Measurements from ENCODE around the gene CTSE. TPM values are rescaled to one million over a fixed set of nuclear protein-coding genes. Genes with fewer than 3 reads are reported as not detected.

Gene CTSE
- total RNA-seq, 2 experiments from 2014 or later: not detected

- ATAC-seq (ENCODE audit: poor library complexity) (no peak), DNase-seq (no peak)
- Histone ChIP-seq H3K27ac (ENCODE audit: low read depth in 1 of 2, low read length in 2 of 2) (no peak overlapping the region), H3K9me3 (ENCODE audit: control insufficient read depth in 1 of 2, insufficient read depth in 1 of 2, low read length in 2 of 2) (no peaks in the 10 kb centered on the region), H3K36me3 (ENCODE audit: insufficient read depth, low read length) (no peaks in the 10 kb centered on the region), H3K4me3 (ENCODE audit: low read length) (no peak overlapping the region), H3K27me3 (ENCODE audit: control insufficient read depth in 1 of 2, insufficient read depth in 2 of 2, low read length in 2 of 2) (no peaks in the 10 kb centered on the region), H3K4me1 (ENCODE audit: insufficient read depth, low read length) (no peaks in the 10 kb centered on the region)
- Mint-ChIP-seq H3K4me3 (no peak overlapping the region), H3K27ac (no peak overlapping the region), H3K27me3 (peaks cover 4% of the 10 kb centered on the region), H3K4me1 (ENCODE audit: low read depth) (no peaks in the 10 kb centered on the region), H3K36me3 (ENCODE audit: low read depth) (no peaks in the 10 kb centered on the region), H3K9me3 (no peaks in the 10 kb centered on the region)
- ChIA-PET POLR2A (interaction anchor here (0.8 kb wide), 1 partner anchor 321 kb away, joined by 3 read pairs; no protein-coding TSS in a partner anchor), CTCF (interaction anchor here (2.4 kb wide), 1 partner anchor 186 kb away, joined by 77 read pairs; no protein-coding TSS in a partner anchor)
- intact Hi-C loops (cut with DNase I, micrococcal nuclease): loop anchor here (5.0 to 10.0 kb wide), 4 partner anchors 129 to 451 kb away; no protein-coding TSS in a partner anchor
- TF ChIP-seq, protein P1, sequence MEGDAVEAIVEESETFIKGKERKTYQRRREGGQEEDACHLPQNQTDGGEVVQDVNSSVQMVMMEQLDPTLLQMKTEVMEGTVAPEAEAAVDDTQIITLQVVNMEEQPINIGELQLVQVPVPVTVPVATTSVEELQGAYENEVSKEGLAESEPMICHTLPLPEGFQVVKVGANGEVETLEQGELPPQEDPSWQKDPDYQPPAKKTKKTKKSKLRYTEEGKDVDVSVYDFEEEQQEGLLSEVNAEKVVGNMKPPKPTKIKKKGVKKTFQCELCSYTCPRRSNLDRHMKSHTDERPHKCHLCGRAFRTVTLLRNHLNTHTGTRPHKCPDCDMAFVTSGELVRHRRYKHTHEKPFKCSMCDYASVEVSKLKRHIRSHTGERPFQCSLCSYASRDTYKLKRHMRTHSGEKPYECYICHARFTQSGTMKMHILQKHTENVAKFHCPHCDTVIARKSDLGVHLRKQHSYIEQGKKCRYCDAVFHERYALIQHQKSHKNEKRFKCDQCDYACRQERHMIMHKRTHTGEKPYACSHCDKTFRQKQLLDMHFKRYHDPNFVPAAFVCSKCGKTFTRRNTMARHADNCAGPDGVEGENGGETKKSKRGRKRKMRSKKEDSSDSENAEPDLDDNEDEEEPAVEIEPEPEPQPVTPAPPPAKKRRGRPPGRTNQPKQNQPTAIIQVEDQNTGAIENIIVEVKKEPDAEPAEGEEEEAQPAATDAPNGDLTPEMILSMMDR (IDR thresholded peaks at IDR 0.05): no peak
Measured at GRCh38 chr1:205978676-205979075, 45.0 kb downstream of the CTSE start.

DNA sequence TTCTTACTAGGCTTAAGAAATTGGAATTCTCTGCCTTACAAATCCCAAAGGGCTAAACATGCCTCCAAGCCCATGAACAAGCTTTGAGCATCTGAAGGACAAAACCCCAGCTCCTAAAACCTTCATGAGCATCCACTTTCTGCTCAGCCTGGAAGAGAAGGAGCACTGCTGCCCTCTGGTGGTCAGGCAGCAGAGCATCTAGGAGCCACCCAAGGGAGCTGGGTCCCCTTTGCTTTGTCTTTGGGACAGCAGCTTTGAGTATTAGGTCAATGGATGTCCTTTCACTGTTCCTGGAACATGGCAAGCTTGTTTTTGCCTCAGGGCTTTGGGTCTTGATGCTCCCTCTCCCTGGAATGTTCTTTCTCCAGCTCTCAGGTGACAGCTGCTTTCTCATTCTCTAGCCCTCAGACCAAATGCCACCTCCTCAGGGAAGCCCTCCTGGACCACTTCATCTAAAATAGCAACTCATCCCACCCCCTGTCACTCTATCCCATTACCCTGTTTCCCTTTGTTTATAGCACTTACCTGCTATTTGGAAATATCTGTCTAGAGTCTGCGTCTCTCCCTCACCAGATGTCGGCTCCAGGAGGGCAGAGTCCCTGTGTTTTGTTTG is 46.2 kb downstream of the CTSE start:
- Histone ChIP-seq H3K4me3 (ENCODE audit: low read length) (no peak overlapping the region), H3K4me1 (ENCODE audit: insufficient read depth, low read length) (no peaks in the 10 kb centered on the region), H3K36me3 (ENCODE audit: insufficient read depth, low read length) (no peaks in the 10 kb centered on the region), H3K27ac (ENCODE audit: low read depth in 1 of 2, low read length in 2 of 2) (no peak overlapping the region), H3K9me3 (ENCODE audit: control insufficient read depth in 1 of 2, insufficient read depth in 1 of 2, low read length in 2 of 2) (no peaks in the 10 kb centered on the region), H3K27me3 (ENCODE audit: control insufficient read depth in 1 of 2, insufficient read depth in 2 of 2, low read length in 2 of 2) (no peaks in the 10 kb centered on the region)
- intact Hi-C loops (cut with DNase I, micrococcal nuclease): loop anchor here (1.0 to 10.0 kb wide), 7 partner anchors 59 to 450 kb away; no protein-coding TSS in a partner anchor
- no peaks in the 10 kb centered on the region for H3K9me3 Mint-ChIP-seq
- ATAC-seq (ENCODE audit: poor library complexity): peak; percentile 80
- H3K27me3 Mint-ChIP-seq: peaks cover 4% of the 10 kb centered on the region
- POLR2A ChIA-PET: interaction anchor here (0.8 to 1.3 kb wide), 7 partner anchors 185 to 384 kb away, joined by 3 to 13 read pairs (median 3); partner anchors contain the start of gene RAB29
- TF ChIP-seq, protein P1 (IDR thresholded peaks at IDR 0.05): peak; percentile 89
- CTCF ChIA-PET: interaction anchor here (0.6 to 2.4 kb wide), 29 partner anchors 9 to 385 kb away, joined by 3 to 77 read pairs (median 4); no protein-coding TSS in a partner anchor
- no peaks in the 10 kb centered on the region for H3K4me1 Mint-ChIP-seq (ENCODE audit: low read depth)
- H3K27ac Mint-ChIP-seq: no peak overlapping the region
- DNase-seq: peak; percentile 62 to 88 (median 72)
- no peaks in the 10 kb centered on the region for H3K36me3 Mint-ChIP-seq (ENCODE audit: low read depth)
- H3K4me3 Mint-ChIP-seq: no peak overlapping the region

DNA sequence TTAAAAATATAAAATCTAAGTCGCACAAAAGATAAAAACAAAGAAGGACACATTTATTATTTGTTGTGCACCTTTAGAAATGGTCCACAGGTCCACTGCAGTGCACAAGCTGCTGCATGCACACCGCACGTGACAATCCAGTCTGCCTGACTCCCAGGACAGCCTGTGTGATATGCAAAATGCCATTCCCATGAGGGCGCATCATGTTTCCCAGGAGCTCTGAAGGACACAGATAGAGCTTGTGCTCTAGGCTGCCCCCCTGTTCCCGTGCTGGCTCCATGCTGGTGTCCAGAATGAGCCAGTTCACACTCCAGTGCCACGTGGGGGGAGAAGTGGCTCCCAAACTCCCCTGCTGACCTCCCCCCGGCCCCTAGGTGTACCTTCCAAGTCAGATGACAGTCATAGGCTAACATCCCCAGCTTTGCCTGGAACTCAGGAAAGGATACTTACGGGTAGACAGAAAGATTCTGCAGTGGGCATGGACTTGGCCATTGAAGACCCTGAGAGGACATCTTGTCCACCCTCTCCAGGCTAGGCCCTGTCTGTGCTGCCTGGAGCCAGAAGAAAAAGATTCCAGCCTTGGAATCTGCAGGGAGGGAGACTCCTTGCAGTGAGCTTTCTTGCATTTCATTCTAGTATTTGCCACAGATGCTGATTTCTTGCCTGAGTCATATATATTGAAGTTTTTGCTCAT is 46.8 kb downstream of the CTSE start:
- Histone ChIP-seq H3K4me3 (ENCODE audit: low read length) (no peak overlapping the region), H3K4me1 (ENCODE audit: insufficient read depth, low read length) (no peaks in the 10 kb centered on the region), H3K27me3 (ENCODE audit: control insufficient read depth in 1 of 2, insufficient read depth in 2 of 2, low read length in 2 of 2) (no peaks in the 10 kb centered on the region), H3K9me3 (ENCODE audit: control insufficient read depth in 1 of 2, insufficient read depth in 1 of 2, low read length in 2 of 2) (no peaks in the 10 kb centered on the region), H3K36me3 (ENCODE audit: insufficient read depth, low read length) (no peaks in the 10 kb centered on the region), H3K27ac (ENCODE audit: low read depth in 1 of 2, low read length in 2 of 2) (no peak overlapping the region)
- no peak for ATAC-seq (ENCODE audit: poor library complexity)
- H3K27me3 Mint-ChIP-seq: peaks cover 4% of the 10 kb centered on the region
- TF ChIP-seq, protein P1 (IDR thresholded peaks at IDR 0.05): no peak
- DNase-seq: no peak
- no peaks in the 10 kb centered on the region for H3K36me3 Mint-ChIP-seq (ENCODE audit: low read depth)
- CTCF ChIA-PET: interaction anchor here (0.6 to 2.4 kb wide), 29 partner anchors 8 to 385 kb away, joined by 3 to 77 read pairs (median 4); no protein-coding TSS in a partner anchor
- POLR2A ChIA-PET: interaction anchor here (0.9 to 1.3 kb wide), 6 partner anchors 185 to 318 kb away, joined by 3 to 13 read pairs (median 3); partner anchors contain the start of gene RAB29
- no peaks in the 10 kb centered on the region for H3K4me1 Mint-ChIP-seq (ENCODE audit: low read depth)
- no peak overlapping the region for H3K27ac Mint-ChIP-seq
- H3K4me3 Mint-ChIP-seq: no peak overlapping the region
- intact Hi-C loops (cut with DNase I, micrococcal nuclease): loop anchor here (1.0 to 10.0 kb wide), 7 partner anchors 58 to 450 kb away; no protein-coding TSS in a partner anchor
- no peaks in the 10 kb centered on the region for H3K9me3 Mint-ChIP-seq
